K562 (cell line): ENCODE data around the gene C1QL2. TPM values are rescaled to one million over a fixed set of nuclear protein-coding genes. Genes with fewer than 3 reads are reported as not detected.

ENCODE experiments used
- ATAC-seq: fragments of 200-7000 bp; cut with Tn5 transposase; 3 replicates; pipeline ENCODE4 v1.9.1; 2020; ENCODE audit warnings: moderate library complexity
- BruUV-seq: library from RNA; stranded (reverse); fragments of 400-500 nt; replicated peaks from 2 replicates; lab custom pipeline; 2021; lab: Mats Ljungman, UMichigan
- CTCF ChIA-PET: fragments of 300-600 bp; formaldehyde crosslinking; extraction: SDS; loops from one replicate; lab custom pipeline; 2021; ENCODE audit warnings: low intra/inter-chr PET ratio; lab: Yijun Ruan, JAX
- POLR2A ChIA-PET: fragments of 300-600, 350-650 bp; sonication (Branson Sonifier 250); formaldehyde crosslinking; extraction: SDS; loops from one replicate; lab custom pipeline; 2021; ENCODE audit warnings: antibody characterized with exemption, inconsistent platforms; lab: Yijun Ruan, JAX
- DNase-seq, 4 experiments: peaks; one replicate each; pipeline versions ENCODE4 v3.0.0 to v3.0.0-alpha.2; 2011 to 2018; ENCODE audit warnings: low spot score in 3 of 4, mixed read lengths in 3 of 4; ENCODE audit errors: extremely low read depth in 1 of 4
- FAIRE-seq: peaks from 2 replicates; lab custom pipeline; 2011; peaks lifted over from hg19 to GRCh38; lab: Jason Lieb, UNC
- H2AFZ ChIP-seq: 2 replicates; pipeline ENCODE4 v1.6.0; 2011; ENCODE audit warnings: low read depth, low read length, control low read depth, inconsistent platforms
- H3K27ac ChIP-seq: fragments of 200-600 bp; 3 replicates; pipeline ENCODE4 v1.8.0; 2011; ENCODE audit warnings: low read depth, mild to moderate bottlenecking, control low read depth, inconsistent platforms, low read length, moderate library complexity, mixed read lengths; ENCODE audit errors: extremely low read depth
- H3K27me3 ChIP-seq, 2 experiments: fragments of 300-600 bp in 1 of 2; 2 replicates in 1 of 2; 3 replicates in 1 of 2; pipeline versions ENCODE4 v1.6.0 to v1.8.0; 2011; ENCODE audit warnings: inconsistent platforms in 2 of 2, low read length in 2 of 2, mild to moderate bottlenecking in 1 of 2, mixed read lengths in 1 of 2, moderate library complexity in 1 of 2; ENCODE audit not compliant: control insufficient read depth in 2 of 2, insufficient read depth in 2 of 2
- H3K36me3 ChIP-seq: fragments of 300-600 bp; 3 replicates; pipeline ENCODE4 v1.8.0; 2011; ENCODE audit warnings: mild to moderate bottlenecking, low read length, inconsistent platforms; ENCODE audit not compliant: control insufficient read depth, insufficient read depth
- H3K4me1 ChIP-seq, 2 experiments: fragments of 200-600 bp in 1 of 2; replicated peaks in 1 of 2; 2 replicates in 1 of 2; 3 replicates in 1 of 2; pipeline versions ENCODE4 v1.5.1 to v1.8.0; 2011; ENCODE audit warnings: inconsistent platforms in 2 of 2, low read length in 2 of 2, mild to moderate bottlenecking in 1 of 2, mixed read lengths in 1 of 2, moderate library complexity in 1 of 2; ENCODE audit not compliant: control insufficient read depth in 2 of 2, insufficient read depth in 2 of 2
- H3K4me2 ChIP-seq: 2 replicates; pipeline ENCODE4 v1.6.1; 2011; ENCODE audit warnings: low read length, control low read depth, inconsistent platforms, mixed read lengths; ENCODE audit not compliant: insufficient read depth
- H3K4me3 ChIP-seq: fragments of 200-600 bp; sonication (generic), shearing (Covaris generic); 2 replicates; pipeline ENCODE4 v1.5.1; 2016; ENCODE audit warnings: control low read depth, inconsistent platforms
- H3K79me2 ChIP-seq: fragments of 200-600 bp; 3 replicates; pipeline ENCODE4 v1.8.0; 2011; ENCODE audit warnings: low read length, inconsistent platforms; ENCODE audit not compliant: control insufficient read depth, insufficient read depth
- H3K9ac ChIP-seq, 2 experiments: 2 replicates each; pipeline versions ENCODE4 v1.6.0 to v1.6.1; 2011; ENCODE audit warnings: low read depth in 2 of 2, low read length in 2 of 2, control low read depth in 1 of 2, inconsistent platforms in 1 of 2, mild to moderate bottlenecking in 1 of 2, mixed read lengths in 1 of 2; ENCODE audit not compliant: insufficient read depth in 1 of 2
- H3K9me1 ChIP-seq: one replicate; pipeline ENCODE4 v1.6.0; 2011; ENCODE audit warnings: inconsistent platforms, mild to moderate bottlenecking, low read length, moderate library complexity; ENCODE audit not compliant: control insufficient read depth, insufficient read depth
- H3K9me3 ChIP-seq: replicated peaks from 2 replicates; pipeline ENCODE4 v1.5.1; 2011; ENCODE audit warnings: low read depth, low read length, inconsistent platforms; ENCODE audit not compliant: control insufficient read depth, insufficient read depth
- H4K20me1 ChIP-seq: replicated peaks from 2 replicates; pipeline ENCODE4 v1.6.1; 2011; ENCODE audit warnings: low read length, inconsistent platforms, mixed read lengths; ENCODE audit not compliant: control insufficient read depth, insufficient read depth
- MAFG ChIP-seq: fragments of 450-650 bp; conservative IDR thresholded peaks from 2 replicates; pipeline ENCODE4 v1.6.1; 2016; ENCODE audit warnings: missing genetic modification characterization, missing compliant biosample characterization
- WGBS: fragments of 100-300 bp; shearing (Covaris generic); methylation state at CpG from one replicate; pipeline ENCODE4 v1.1.6; 2016; ENCODE audit warnings: low coverage, mixed read lengths; ENCODE audit not compliant: insufficient coverage; ENCODE audit errors: missing lambda C conversion rate; 5-methylcytosine and 5-hydroxymethylcytosine counted together
- in situ Hi-C: fragments of 300-500 bp; cut with MboI; formaldehyde crosslinking; loops from 4 replicates; pipeline ENCODE4 v1.15.0; 2018; ENCODE audit warnings: inconsistent platforms, mixed read lengths
- intact Hi-C: fragments of 100-400 bp; cut with micrococcal nuclease; formaldehyde crosslinking; loops from 2 replicates; pipeline ENCODE4 v1.14.2; 2022
- polyA plus RNA-seq, 8 experiments: library from polyadenylated mRNA; depleted of rRNA in 4 of 8; stranded (reverse) in 5 of 8; unstranded in 3 of 8; fragments of >200 nt; fragmentation: Nextera tagmentation in 2 of 8; fragmentation: Illumina TruSeq in 1 of 8; extraction: Ambion mirVana in 2 of 8; extraction: Trizol in 1 of 8; gene quantifications; 2 replicates each; pipeline versions ENCODE4 v1.2.1 to v1.2.3, GENCODE V29; 2011 to 2014; ENCODE audit warnings: inconsistent platforms in 1 of 8, missing spikeins in 1 of 8
- total RNA-seq, 7 experiments: library from RNA; depleted of rRNA in 6 of 7; stranded (reverse); fragments of >200 nt in 6 of 7; fragmentation: Illumina TruSeq in 2 of 7; extraction: Trizol in 2 of 7; gene quantifications; 2 replicates each; pipeline versions ENCODE4 v1.2.1 to v1.2.3, GENCODE V29; 2011 to 2021; ENCODE audit warnings: low replicate concordance in 1 of 7
- TF ChIP-seq, protein P1 (sequence below): sonication (generic); IDR thresholded peaks from 2 replicates; pipeline ENCODE4 v1.6.1; 2016
- TF ChIP-seq, protein P2 (sequence below): IDR thresholded peaks from 2 replicates; pipeline ENCODE4 v1.6.1; 2014; ENCODE audit warnings: antibody characterized with exemption

C1QL2 gene
- total and polyA plus RNA-seq, 9 of the 15 experiments (the other 6 are each of a cell fraction or from before 2014, with no cell fraction given): not detected

DNA sequence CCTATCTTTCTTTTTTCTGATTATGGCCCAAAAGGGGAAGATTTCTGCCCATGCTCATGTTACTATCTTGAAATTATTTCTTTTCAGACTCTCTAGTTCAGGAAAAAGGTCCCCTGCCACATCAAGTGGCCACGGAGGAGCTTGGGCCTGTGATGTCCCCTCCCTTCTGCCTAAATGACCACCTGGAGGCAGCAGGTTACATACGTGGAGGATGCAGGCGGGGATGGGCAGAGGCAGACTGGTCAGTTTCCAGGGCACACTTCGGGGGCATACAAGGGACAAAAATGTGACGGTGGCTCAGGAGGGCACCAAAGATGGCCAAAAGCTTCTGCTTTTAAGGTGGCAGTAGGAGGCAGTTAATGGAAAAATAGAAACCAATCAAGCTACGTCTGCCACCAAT lies 34.3 kb upstream of the C1QL2 start:
- POLR2A ChIA-PET: interaction anchor here (0.6 kb wide), 1 partner anchor 41 kb away, joined by 3 read pairs; no protein-coding TSS in a partner anchor
- H4K20me1 ChIP-seq: 0 out of 2 replicates have a peak, but pooled peaks cover 2% of the 10 kb centered on the region
- no peak overlapping the region for H3K4me3 ChIP-seq
- H3K4me2 ChIP-seq: no peak overlapping the region
- H3K9ac ChIP-seq: no peak overlapping the region
- DNase-seq: no peak
- peaks cover 2 to 33% of the 10 kb centered on the region in 2 experiments; a peak in 4 of 5 replicates for H3K27me3 ChIP-seq
- WGBS: 0% methylated on average over 6 of the region's 6 CpGs
- CTCF ChIA-PET: no interaction called here
- no peak overlapping the region for H3K27ac ChIP-seq
- no peaks in the 10 kb centered on the region for H3K9me1 ChIP-seq
- H2AFZ ChIP-seq: no peak overlapping the region
- no TSS peak for BruUV-seq
- FAIRE-seq: no peak
- no peaks in the 10 kb centered on the region; the same call in 1 of the 2 replicates for H3K9me3 ChIP-seq
- no peaks in the 10 kb centered on the region for H3K79me2 ChIP-seq
- TF ChIP-seq MAFG (tag): no peak
- TF ChIP-seq, protein P1, sequence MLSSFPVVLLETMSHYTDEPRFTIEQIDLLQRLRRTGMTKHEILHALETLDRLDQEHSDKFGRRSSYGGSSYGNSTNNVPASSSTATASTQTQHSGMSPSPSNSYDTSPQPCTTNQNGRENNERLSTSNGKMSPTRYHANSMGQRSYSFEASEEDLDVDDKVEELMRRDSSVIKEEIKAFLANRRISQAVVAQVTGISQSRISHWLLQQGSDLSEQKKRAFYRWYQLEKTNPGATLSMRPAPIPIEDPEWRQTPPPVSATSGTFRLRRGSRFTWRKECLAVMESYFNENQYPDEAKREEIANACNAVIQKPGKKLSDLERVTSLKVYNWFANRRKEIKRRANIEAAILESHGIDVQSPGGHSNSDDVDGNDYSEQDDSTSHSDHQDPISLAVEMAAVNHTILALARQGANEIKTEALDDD: no peak
- TF ChIP-seq, protein P2, sequence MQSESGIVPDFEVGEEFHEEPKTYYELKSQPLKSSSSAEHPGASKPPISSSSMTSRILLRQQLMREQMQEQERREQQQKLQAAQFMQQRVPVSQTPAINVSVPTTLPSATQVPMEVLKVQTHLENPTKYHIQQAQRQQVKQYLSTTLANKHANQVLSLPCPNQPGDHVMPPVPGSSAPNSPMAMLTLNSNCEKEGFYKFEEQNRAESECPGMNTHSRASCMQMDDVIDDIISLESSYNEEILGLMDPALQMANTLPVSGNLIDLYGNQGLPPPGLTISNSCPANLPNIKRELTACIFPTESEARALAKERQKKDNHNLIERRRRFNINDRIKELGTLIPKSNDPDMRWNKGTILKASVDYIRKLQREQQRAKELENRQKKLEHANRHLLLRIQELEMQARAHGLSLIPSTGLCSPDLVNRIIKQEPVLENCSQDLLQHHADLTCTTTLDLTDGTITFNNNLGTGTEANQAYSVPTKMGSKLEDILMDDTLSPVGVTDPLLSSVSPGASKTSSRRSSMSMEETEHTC: no peak
- intact Hi-C loops: no loop called here
- no peaks in the 10 kb centered on the region for H3K4me1 ChIP-seq
- H3K36me3 ChIP-seq: no peaks in the 10 kb centered on the region
- ATAC-seq: no peak
- in situ Hi-C loops: no loop called here
